ENCODE results near the gene SMAD7.

The SMAD7 gene

DNA sequence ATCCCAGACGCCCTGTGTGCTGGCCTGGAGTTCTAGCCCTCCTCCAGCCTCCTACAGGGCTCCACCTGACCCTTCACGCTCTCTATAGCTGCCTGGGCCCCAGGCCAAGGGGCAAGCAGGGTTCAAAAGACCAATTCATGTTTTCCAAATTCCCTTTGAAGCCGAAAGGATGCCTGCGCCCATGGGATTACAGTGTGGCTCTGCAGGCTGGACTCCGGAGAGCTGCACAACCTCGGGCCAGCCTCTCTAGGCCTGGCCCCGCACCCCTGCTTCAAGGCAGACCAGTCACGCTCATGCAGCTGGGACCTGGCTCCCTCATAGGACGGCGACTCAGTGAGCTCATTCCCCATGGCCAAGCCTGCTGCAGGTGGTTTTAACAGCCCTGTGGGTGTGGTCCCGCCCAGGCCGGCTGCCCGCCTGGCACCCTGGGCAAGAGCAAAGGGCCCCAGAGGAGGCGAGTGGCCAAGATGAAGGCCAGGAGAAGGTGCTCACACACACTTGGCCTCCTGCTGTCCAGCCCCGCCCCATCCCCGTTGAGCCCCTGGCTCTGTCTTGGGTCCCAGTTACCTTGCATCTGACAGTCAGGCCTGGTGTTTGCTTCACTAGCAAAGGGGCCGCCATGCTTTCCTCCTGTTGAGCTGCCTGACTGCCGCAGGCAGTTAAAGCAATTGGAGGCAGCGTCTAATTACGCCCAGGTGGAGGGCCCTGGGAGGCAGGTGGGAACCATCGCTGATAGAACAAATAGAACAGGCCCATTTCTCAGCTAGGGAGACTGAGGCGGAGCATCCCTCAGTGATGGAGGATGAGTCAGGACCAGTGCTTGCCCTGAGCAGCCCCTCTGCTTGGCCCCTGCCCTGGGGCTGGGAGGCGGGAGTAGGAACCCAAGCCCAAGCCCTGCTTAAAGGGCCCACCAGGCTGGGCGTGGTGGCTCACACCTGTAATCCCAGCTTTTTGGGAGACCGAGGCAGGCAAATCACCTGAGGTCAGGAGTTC, 56.9 kb downstream of the SMAD7 start:
- no peak for DNase-seq (ENCODE audit: low spot score)

GRCh38 chr18:48893061-48893607, 57.6 kb downstream of the SMAD7 start:
- DNase-seq (ENCODE audit: low spot score): no peak

GRCh38 chr18:48892146-48892855, 58.5 kb downstream of the SMAD7 start:
- DNase-seq (ENCODE audit: low spot score): no peak

DNA sequence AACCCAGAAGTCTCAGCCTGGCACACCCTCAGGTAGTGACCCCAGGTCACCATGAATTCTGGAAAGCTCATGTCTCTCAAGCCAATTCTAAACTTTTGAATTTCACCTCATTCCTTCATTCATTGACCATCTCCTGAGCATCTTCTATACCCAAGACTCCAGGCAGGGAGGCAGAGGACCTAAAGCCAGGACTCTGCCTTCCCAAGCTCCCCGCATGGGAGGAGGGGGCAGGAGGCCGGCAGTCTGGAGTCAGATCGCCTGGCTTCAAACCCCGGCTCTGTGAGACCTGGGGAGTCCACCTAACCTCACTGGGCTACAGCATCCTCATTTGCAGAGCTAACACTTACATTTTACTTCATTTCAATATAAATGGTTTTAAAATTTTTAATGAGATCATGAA, 59.0 kb downstream of the SMAD7 start:
- DNase-seq (ENCODE audit: low spot score): no peak

DNA sequence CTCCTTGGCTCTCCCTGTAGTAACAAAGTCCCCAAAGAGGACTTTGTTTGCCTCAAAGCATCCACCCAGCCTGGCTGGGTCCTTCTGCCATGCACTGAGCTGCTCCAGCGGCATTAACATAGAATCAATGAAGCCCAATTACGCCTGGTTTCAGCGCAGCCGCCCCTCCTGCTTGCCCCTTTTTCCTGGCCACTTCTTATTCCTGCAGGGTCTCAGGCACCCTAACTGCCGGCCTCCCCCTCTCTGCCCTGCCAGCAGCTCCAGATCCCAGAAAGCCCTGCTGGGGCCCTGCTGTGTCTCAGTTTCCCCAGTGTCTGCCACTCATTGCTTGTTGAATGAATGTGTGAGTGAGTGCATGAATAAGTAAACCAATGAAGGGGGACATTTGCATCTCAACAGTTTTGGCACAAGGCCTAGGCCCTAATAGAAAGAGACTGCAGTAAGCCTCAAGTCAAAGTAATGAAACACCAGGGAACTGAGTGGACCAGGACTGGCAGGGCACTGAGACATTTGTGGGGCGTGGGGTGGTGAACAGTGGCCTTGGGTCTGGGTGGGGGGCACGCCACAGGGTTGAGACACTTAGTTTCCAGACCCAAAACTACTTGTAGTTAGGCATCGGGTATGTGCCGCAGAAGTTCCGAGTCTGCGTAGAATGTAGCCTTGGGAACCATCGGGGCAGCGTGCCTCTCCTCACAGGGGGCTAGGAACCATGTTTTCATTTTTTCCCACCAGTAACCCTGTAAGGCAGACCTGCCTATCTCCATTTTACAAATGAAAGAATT, 60.6 kb downstream of the SMAD7 start:
- no peak for DNase-seq (ENCODE audit: low spot score)

GRCh38 chr18:48889115-48889941, 61.4 kb downstream of the SMAD7 start:
- DNase-seq (ENCODE audit: low spot score): no peak

DNA sequence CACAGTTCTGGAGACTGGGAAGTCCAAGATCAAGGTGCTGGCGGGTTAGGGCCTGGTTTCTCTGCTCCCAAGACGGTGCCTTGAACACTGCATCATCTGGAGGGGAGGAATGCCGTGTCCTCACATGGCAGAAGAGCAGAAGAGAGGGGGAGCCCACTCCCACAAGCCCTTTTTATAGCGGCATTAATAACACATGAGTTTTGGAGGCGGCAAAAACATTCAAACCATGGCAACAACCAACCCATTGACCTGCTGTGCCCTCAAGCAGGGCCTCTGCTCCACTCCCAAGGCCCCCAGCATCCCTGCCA, 62.0 kb downstream of the SMAD7 start:
- no peak for DNase-seq (ENCODE audit: low spot score)

DNA sequence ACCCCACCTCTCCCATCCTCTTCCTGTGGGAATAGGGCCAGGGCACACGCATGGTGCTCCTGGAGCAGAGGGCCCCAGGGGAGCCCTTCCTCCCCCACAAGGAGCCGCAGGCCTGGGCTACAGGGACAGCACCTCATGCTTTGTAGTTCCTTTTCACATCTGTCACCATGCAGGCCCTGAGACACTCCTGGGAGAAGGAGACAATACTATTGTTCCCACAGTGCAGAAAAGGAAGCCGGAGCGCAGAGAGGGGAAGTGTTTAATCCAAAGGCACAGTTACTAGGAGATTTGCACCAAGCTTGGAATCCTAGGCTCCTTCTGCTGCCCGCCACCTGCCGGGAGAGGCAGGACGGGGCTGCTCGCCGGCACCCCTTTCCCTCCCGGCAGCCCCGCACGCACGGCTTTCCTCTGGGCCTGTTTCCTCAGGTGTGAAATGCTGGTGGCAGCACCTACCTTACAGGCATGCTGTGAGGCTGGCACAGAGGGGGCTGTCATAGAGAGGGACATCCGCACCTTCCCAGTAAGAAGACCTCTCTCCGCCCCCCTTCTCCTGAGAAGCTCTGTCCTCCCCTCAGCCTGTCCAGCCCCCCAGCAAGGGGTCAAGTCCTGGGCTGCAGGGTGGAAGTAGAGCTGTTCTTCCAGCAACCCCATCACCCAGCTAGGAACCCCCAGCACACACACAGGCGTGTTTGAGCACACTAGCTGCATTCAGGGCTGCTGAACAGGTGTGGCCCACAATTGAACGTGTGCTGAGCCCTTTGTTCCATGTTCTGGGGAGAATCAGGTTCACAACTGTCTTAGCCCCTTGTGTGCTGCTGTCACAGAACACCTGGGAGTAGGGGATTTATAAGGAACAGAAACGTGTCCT, 62.6 kb downstream of the SMAD7 start:
- peak; percentile 76 for DNase-seq (ENCODE audit: low spot score)

GRCh38 chr18:48887294-48887904, 63.4 kb downstream of the SMAD7 start:
- no peak for DNase-seq (ENCODE audit: low spot score)

- DNase-seq (ENCODE audit: low spot score): no peak
Measured at GRCh38 chr18:48886520-48887293, 64.1 kb downstream of the SMAD7 start.

GRCh38 chr18:48885924-48886400, 64.8 kb downstream of the SMAD7 start:
- no peak for DNase-seq (ENCODE audit: low spot score)

- DNase-seq (ENCODE audit: low spot score): no peak
Measured at GRCh38 chr18:48885266-48885923, 65.4 kb downstream of the SMAD7 start.

DNA sequence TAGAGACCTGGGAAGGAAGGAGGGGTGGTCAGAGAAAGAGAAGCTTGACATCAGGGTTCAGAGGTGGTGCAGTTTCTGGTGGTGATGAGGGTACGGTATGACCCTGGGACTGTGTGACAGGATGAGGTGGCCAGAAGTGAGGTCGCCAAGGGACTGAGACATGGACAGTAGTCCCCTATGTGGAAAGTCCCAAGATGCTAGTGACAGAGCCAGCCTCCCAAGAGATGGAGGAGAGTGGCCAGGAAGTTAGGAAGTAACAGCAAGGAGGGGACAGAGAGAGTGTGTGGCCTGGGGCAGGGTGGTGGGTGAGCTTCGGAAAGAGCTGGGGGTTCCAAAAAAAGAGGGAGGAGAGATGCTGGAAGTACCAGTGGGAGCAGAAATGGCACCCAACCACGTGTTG, 66.0 kb downstream of the SMAD7 start:
- no peak for DNase-seq (ENCODE audit: low spot score)

DNA sequence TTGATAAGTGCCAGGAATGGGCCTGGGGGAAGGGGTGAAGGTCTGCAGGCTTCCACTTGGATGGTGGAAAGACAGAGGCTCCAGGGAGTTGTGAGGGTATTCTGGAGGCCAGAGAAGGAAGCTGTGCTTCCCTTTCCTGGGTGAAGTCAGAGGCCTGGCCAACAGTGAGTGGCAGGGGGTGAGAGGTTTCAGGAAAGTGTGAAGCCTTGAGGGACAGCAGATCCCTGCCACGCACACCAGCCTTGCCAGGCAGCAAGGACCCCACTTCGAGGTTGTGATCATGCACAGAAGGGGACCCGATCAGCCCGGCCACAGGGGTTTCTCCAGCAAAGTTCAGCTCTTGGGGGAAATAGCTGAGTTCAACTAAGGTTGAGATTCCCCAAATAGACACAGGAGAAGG, 66.5 kb downstream of the SMAD7 start:
- DNase-seq (ENCODE audit: low spot score): no peak

- DNase-seq (ENCODE audit: low spot score): no peak
Measured at GRCh38 chr18:48882379-48882778, 68.4 kb downstream of the SMAD7 start.

- no peak for DNase-seq (ENCODE audit: low spot score)
Measured at GRCh38 chr18:48880931-48881330, 69.8 kb downstream of the SMAD7 start.

DNA sequence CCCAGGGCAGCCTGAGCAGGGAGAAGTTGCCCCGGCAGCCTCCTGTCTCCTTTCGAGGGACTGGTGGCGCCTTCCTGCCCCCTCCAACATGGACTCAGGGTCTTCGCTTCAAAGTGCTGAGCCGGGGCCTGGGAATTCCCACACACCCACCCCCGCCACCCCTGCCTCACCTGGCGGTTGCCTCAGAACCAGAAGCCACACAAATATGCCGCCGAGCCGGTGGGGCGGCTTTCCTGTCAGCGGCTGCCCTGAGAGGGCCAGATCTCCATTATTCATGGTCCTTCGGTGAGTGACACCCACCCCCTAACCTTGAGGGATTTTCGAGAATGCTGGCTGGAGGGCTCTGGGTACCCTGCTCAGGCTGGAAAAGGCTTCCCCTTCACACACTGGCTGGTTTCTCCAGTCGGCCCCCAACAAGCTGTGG, 71.7 kb downstream of the SMAD7 start:
- DNase-seq (ENCODE audit: low spot score): no peak

GRCh38 chr18:48878471-48878870, 72.3 kb downstream of the SMAD7 start:
- no peak for DNase-seq (ENCODE audit: low spot score)

All from D341Med (cell line).